Measurements from ENCODE around the gene ZCCHC2.

GRCh38 chr18:62518460-62519375 lies 4.1 kb upstream of the ZCCHC2 start:
- TF ChIP-seq CTCF (IDR thresholded peaks at IDR 0.05), result no peak
- no peak for TF ChIP-seq SMC3 (IDR thresholded peaks at IDR 0.05)
- TF ChIP-seq MAX (IDR thresholded peaks at IDR 0.05), result no peak
